Activated B cell treated with CpG ODN at 0.5 μM for 24 hours (primary cell): ENCODE results near the gene SH3PXD2B. TPM values are rescaled to one million over a fixed set of nuclear protein-coding genes. Genes with fewer than 3 reads are reported as not detected.

Experiments used
- ATAC-seq: fragments of 200-7000 bp; cut with Tn5 transposase; one replicate; pipeline ENCODE4 v1.10.0; 2021; ENCODE audit warnings: low read depth, mild to moderate bottlenecking, moderate library complexity
- CTCF ChIA-PET: fragments of 350-600 bp; sonication (Branson Sonifier 250); formaldehyde crosslinking; loops from one replicate; lab custom pipeline; 2021; ENCODE audit warnings: antibody characterized with exemption; lab: Charles Lee
- POLR2A ChIA-PET: fragments of 350-600 bp; sonication (Branson Sonifier 250); formaldehyde crosslinking; loops from one replicate; lab custom pipeline; 2021; ENCODE audit warnings: antibody characterized with exemption; lab: Charles Lee
- DNase-seq: peaks from one replicate; pipeline ENCODE4 v3.0.0; 2022
- H3K27ac Mint-ChIP-seq: one replicate; pipeline ENCODE4 v1.8.0; 2020; ENCODE audit warnings: mixed read lengths
- H3K27me3 Mint-ChIP-seq: one replicate; pipeline ENCODE4 v1.8.0; 2021; ENCODE audit warnings: mixed read lengths
- H3K36me3 Mint-ChIP-seq: one replicate; pipeline ENCODE4 v1.8.0; 2021; ENCODE audit warnings: low read depth, mixed read lengths
- H3K4me1 Mint-ChIP-seq: one replicate; pipeline ENCODE4 v1.8.0; 2021; ENCODE audit warnings: mixed read lengths
- H3K4me3 Mint-ChIP-seq: one replicate; pipeline ENCODE4 v1.8.0; 2020; ENCODE audit warnings: mild to moderate bottlenecking, mixed read lengths
- H3K9me3 Mint-ChIP-seq: one replicate; pipeline ENCODE4 v1.8.0; 2020; ENCODE audit warnings: mixed read lengths
- CTCF ChIP-seq: fragments of 200-600 bp; IDR thresholded peaks from one replicate; pipeline ENCODE4 v1.8.0; 2022; ENCODE audit warnings: antibody characterized with exemption, mild to moderate bottlenecking
- intact Hi-C: fragments of 100-400 bp; cut with micrococcal nuclease; formaldehyde crosslinking; loops from one replicate; pipeline ENCODE4 v1.15.1; 2024
- total RNA-seq: library from RNA; stranded (reverse); gene quantifications from 2 replicates; pipeline ENCODE4 v1.2.3, GENCODE V29; 2022

Gene SH3PXD2B
- total RNA-seq, 1 donor from 2014 or later = 0.02 TPM

- intact Hi-C loops = loop anchor here (1.0 to 5.0 kb wide), 7 partner anchors 8 to 896 kb away; partner anchors contain the start of genes FBXW11, NPM1, RPL26L1 and SH3PXD2B
- CTCF ChIA-PET = interaction anchor here (1.1 to 2.7 kb wide), 4 partner anchors 10 to 175 kb away, joined by 3 to 15 read pairs (median 8); no protein-coding TSS in a partner anchor
- POLR2A ChIA-PET = interaction anchor here (0.5 to 1.8 kb wide), 10 partner anchors 10 to 315 kb away, joined by 3 to 9 read pairs (median 6); partner anchors contain the start of genes FBXW11 and STK10
- Mint-ChIP-seq H3K27ac (peak within 1 kb of the TSS; percentile 68), H3K36me3 (peaks cover 1% of the 10 kb centered on the region), H3K27me3 (no peaks in the 10 kb centered on the region), H3K9me3 (no peaks in the 10 kb centered on the region), H3K4me3 (peak within 1 kb of the TSS; percentile 90), H3K4me1 (peaks cover 23% of the 10 kb centered on the region)
- DNase-seq = peak; percentile 90
- TF ChIP-seq CTCF = peak; percentile 50
- peak; percentile 88 for ATAC-seq
Measured at GRCh38 chr5:172283020-172283861, 171.1 kb downstream of the SH3PXD2B start, which contains the start of gene UBTD2. UBTD2 (minus strand) TSS chr5:172283764; CDS start chr5:172283665, 99 bp downstream.

GRCh38 chr5:172282272-172283019 lies 171.9 kb downstream of the SH3PXD2B start:
- DNase-seq (no peak), ATAC-seq (no peak)
- ChIA-PET CTCF (interaction anchor here (1.1 to 2.7 kb wide), 5 partner anchors 11 to 175 kb away, joined by 3 to 15 read pairs (median 7); partner anchors contain the start of gene STK10), POLR2A (interaction anchor here (0.6 to 1.8 kb wide), 9 partner anchors 11 to 310 kb away, joined by 3 to 9 read pairs (median 6); partner anchors contain the start of genes FBXW11 and STK10)
- H3K27ac Mint-ChIP-seq = peak overlapping the region; percentile 68
- intact Hi-C loops = loop anchor here (1.0 to 5.0 kb wide), 7 partner anchors 7 to 895 kb away; partner anchors contain the start of genes FBXW11, NPM1, RPL26L1 and SH3PXD2B
- peak overlapping the region; percentile 90 for H3K4me3 Mint-ChIP-seq
- TF ChIP-seq CTCF = no peak
- H3K27me3 Mint-ChIP-seq = no peaks in the 10 kb centered on the region
- peaks cover 23% of the 10 kb centered on the region for H3K4me1 Mint-ChIP-seq
- peaks cover 5% of the 10 kb centered on the region for H3K36me3 Mint-ChIP-seq
- H3K9me3 Mint-ChIP-seq = no peaks in the 10 kb centered on the region

GRCh38 chr5:172281346-172281745 lies 173.0 kb downstream of the SH3PXD2B start:
- no peak overlapping the region for H3K27ac Mint-ChIP-seq
- intact Hi-C loops = loop anchor here (5.0 kb wide), 4 partner anchors 49 to 894 kb away; partner anchors contain the start of genes NPM1, RPL26L1 and SH3PXD2B
- H3K9me3 Mint-ChIP-seq = no peaks in the 10 kb centered on the region
- no peak for DNase-seq
- peaks cover 28% of the 10 kb centered on the region for H3K4me1 Mint-ChIP-seq
- ATAC-seq = no peak
- H3K27me3 Mint-ChIP-seq = no peaks in the 10 kb centered on the region
- ChIA-PET POLR2A (no interaction called here), CTCF (interaction anchor here (1.0 to 2.7 kb wide), 3 partner anchors 11 to 173 kb away, joined by 5 to 9 read pairs (median 7); partner anchors contain the start of gene STK10)
- no peak overlapping the region for H3K4me3 Mint-ChIP-seq
- H3K36me3 Mint-ChIP-seq = peaks cover 11% of the 10 kb centered on the region
- TF ChIP-seq CTCF = no peak

GRCh38 chr5:172280929-172281328 lies 173.4 kb downstream of the SH3PXD2B start:
- H3K36me3 Mint-ChIP-seq = peaks cover 12% of the 10 kb centered on the region
- ChIA-PET POLR2A (no interaction called here), CTCF (interaction anchor here (1.0 to 1.8 kb wide), 3 partner anchors 11 to 92 kb away, joined by 3 to 7 read pairs (median 5); partner anchors contain the start of gene STK10)
- DNase-seq = no peak
- no peak for ATAC-seq
- no peak for TF ChIP-seq CTCF
- H3K9me3 Mint-ChIP-seq = no peaks in the 10 kb centered on the region
- no peaks in the 10 kb centered on the region for H3K27me3 Mint-ChIP-seq
- H3K4me1 Mint-ChIP-seq = peaks cover 32% of the 10 kb centered on the region
- H3K4me3 Mint-ChIP-seq = no peak overlapping the region
- intact Hi-C loops = loop anchor here (5.0 kb wide), 4 partner anchors 49 to 894 kb away; partner anchors contain the start of genes NPM1, RPL26L1 and SH3PXD2B
- H3K27ac Mint-ChIP-seq = no peak overlapping the region
